Stimulated activated CD8-positive, alpha-beta memory T cell treated with anti-CD3 and anti-CD28 coated beads, Interleukin-15, amount 100 ng/mL, for 24 hours (primary cell): Measurements from ENCODE around the gene ZNF317.
A peak's percentile ranks its signal among the peaks of the same experiment; 100 is the strongest.
"Not testable (repeated sequence)": the region's sequence is repeated elsewhere in the genome, so short reads cannot be mapped to it uniquely, and the experiment has no call there.

Experiments used
- DNase-seq: peaks from one replicate; pipeline ENCODE4 v3.0.0-alpha.2; 2020; ENCODE audit warnings: low read depth

The ZNF317 gene

GRCh38 chr19:9175326-9175725, 35.1 kb downstream of the ZNF317 start:
- DNase-seq: no peak

- no peak for DNase-seq
Observed at GRCh38 chr19:9178901-9179300, 38.7 kb downstream of the ZNF317 start, which contains the start of gene OR7D2. OR7D2 (plus strand) TSS chr19:9178979; CDS start chr19:9185782, 6,803 bp downstream.

- no peak for DNase-seq
Observed at GRCh38 chr19:9183000-9183399, 42.8 kb downstream of the ZNF317 start.

- DNase-seq: no peak
Observed at GRCh38 chr19:9187191-9187590, 47.0 kb downstream of the ZNF317 start.

GRCh38 chr19:9189535-9189934, 49.3 kb downstream of the ZNF317 start:
- DNase-seq: no peak

- DNase-seq: not testable (repeated sequence)
Observed at GRCh38 chr19:9198044-9198443, 57.8 kb downstream of the ZNF317 start.

- peak; percentile 10 for DNase-seq
Observed at GRCh38 chr19:9205501-9206113, 65.4 kb downstream of the ZNF317 start.
